NCI-H1105 treated with DMSO at 0.1 percent for 48 hours (cell line): ENCODE data around the gene VAT1.
"Not testable (repeated sequence)": the region's sequence is repeated elsewhere in the genome, so short reads cannot be mapped to it uniquely, and the experiment has no call there.

ENCODE experiments used
- DNase-seq: peaks from one replicate; lab custom pipeline; 2025; lab: John Stamatoyannopoulos, UW

Gene VAT1

GRCh38 chr17:43021741-43022512 lies at the start of gene VAT1:
Gene VAT1, minus strand, starts transcription at chr17:43022385. Its CDS starts 63 bp downstream, at chr17:43022322.
- DNase-seq, result peak; percentile 59

- no peak for DNase-seq
Measured at GRCh38 chr17:43070872-43071271, 48.7 kb upstream of the VAT1 start.

GRCh38 chr17:43070257-43070656 lies 48.1 kb upstream of the VAT1 start:
- no peak for DNase-seq

GRCh38 chr17:43069368-43069898 lies 47.2 kb upstream of the VAT1 start:
- no peak for DNase-seq

GRCh38 chr17:43068570-43069367 lies 46.6 kb upstream of the VAT1 start:
- DNase-seq, result no peak

GRCh38 chr17:43062984-43063638 lies 40.9 kb upstream of the VAT1 start:
- no peak for DNase-seq

- DNase-seq, result no peak
Measured at GRCh38 chr17:43056051-43056450, 33.9 kb upstream of the VAT1 start.

- not testable (repeated sequence) for DNase-seq
Measured at GRCh38 chr17:43053008-43053407, 30.8 kb upstream of the VAT1 start.

GRCh38 chr17:43051969-43052368 lies 29.8 kb upstream of the VAT1 start:
- no peak for DNase-seq

- no peak for DNase-seq
Measured at GRCh38 chr17:43044024-43044423, 21.8 kb upstream of the VAT1 start.

- DNase-seq, result no peak
Measured at GRCh38 chr17:43043307-43043706, 21.1 kb upstream of the VAT1 start.

- no peak for DNase-seq
Measured at GRCh38 chr17:43042025-43042628, 19.9 kb upstream of the VAT1 start.

GRCh38 chr17:43040655-43041054 lies 18.5 kb upstream of the VAT1 start:
- DNase-seq, result no peak

GRCh38 chr17:43039646-43040045 lies 17.5 kb upstream of the VAT1 start:
- no peak for DNase-seq

- no peak for DNase-seq
Measured at GRCh38 chr17:43034894-43035293, 12.7 kb upstream of the VAT1 start.

- peak; percentile 10 for DNase-seq
Measured at GRCh38 chr17:43033948-43034881, 12.0 kb upstream of the VAT1 start.

GRCh38 chr17:43031666-43032065 lies 9.5 kb upstream of the VAT1 start:
- no peak for DNase-seq

GRCh38 chr17:43030137-43030767 lies 8.1 kb upstream of the VAT1 start:
- DNase-seq, result no peak

GRCh38 chr17:43028221-43028861 lies 6.2 kb upstream of the VAT1 start:
- no peak for DNase-seq
